H9 (cell line): ENCODE measurements around the gene ANKMY1. TPM values are rescaled to one million over a fixed set of nuclear protein-coding genes. Genes with fewer than 3 reads are reported as not detected.

Source experiments
- DNase-seq: peaks from one replicate; pipeline ENCODE4 v3.0.0-alpha.2; 2017
- H2AFZ ChIP-seq: one replicate; pipeline ENCODE4 v1.6.1; 2013; ENCODE audit warnings: mild to moderate bottlenecking, low read length, control low read depth, moderate library complexity
- H2AK5ac ChIP-seq: 2 replicates; pipeline ENCODE4 v1.6.1; 2013; ENCODE audit warnings: low read length, control low read depth, mixed read lengths; ENCODE audit not compliant: insufficient read length
- H2BK120ac ChIP-seq: one replicate; pipeline ENCODE4 v1.6.1; 2013; ENCODE audit warnings: low read depth, mild to moderate bottlenecking, low read length, control low read depth, inconsistent platforms; ENCODE audit not compliant: poor library complexity, severe bottlenecking
- H2BK12ac ChIP-seq: 2 replicates; pipeline ENCODE4 v1.6.1; 2013; ENCODE audit warnings: low read length, control low read depth, mixed read lengths, low read depth; ENCODE audit not compliant: insufficient read length
- H2BK15ac ChIP-seq: 2 replicates; pipeline ENCODE4 v1.6.1; 2013; ENCODE audit warnings: low read depth, low read length, control low read depth
- H2BK20ac ChIP-seq: one replicate; pipeline ENCODE4 v1.6.1; 2013; ENCODE audit warnings: low read depth, mild to moderate bottlenecking, low read length, control low read depth, inconsistent platforms; ENCODE audit not compliant: poor library complexity, severe bottlenecking
- H2BK5ac ChIP-seq: 2 replicates; pipeline ENCODE4 v1.6.1; 2013; ENCODE audit warnings: low read length, control low read depth, mixed read lengths; ENCODE audit not compliant: insufficient read length
- H3K14ac ChIP-seq: 2 replicates; pipeline ENCODE4 v1.6.1; 2013; ENCODE audit warnings: low read length, control low read depth; ENCODE audit not compliant: insufficient read depth
- H3K18ac ChIP-seq: 2 replicates; pipeline ENCODE4 v1.6.1; 2013; ENCODE audit warnings: low read depth, mild to moderate bottlenecking, mixed read lengths, low read length, control low read depth; ENCODE audit not compliant: insufficient read length
- H3K23ac ChIP-seq: 2 replicates; pipeline ENCODE4 v1.6.1; 2013; ENCODE audit warnings: low read length, control low read depth, mixed read lengths, low read depth; ENCODE audit not compliant: insufficient read length
- H3K23me2 ChIP-seq: 2 replicates; pipeline ENCODE4 v1.6.1; 2013; ENCODE audit warnings: low read depth, mild to moderate bottlenecking, mixed read lengths, low read length, control low read depth; ENCODE audit not compliant: insufficient read length, poor library complexity, severe bottlenecking
- H3K27ac ChIP-seq: 2 replicates; pipeline ENCODE4 v1.5.1; 2013; ENCODE audit warnings: low read length, control low read depth, mixed read lengths, low read depth; ENCODE audit not compliant: insufficient read length
- H3K27me3 ChIP-seq: 2 replicates; pipeline ENCODE4 v1.6.1; 2013; ENCODE audit warnings: low read length, control low read depth, inconsistent platforms; ENCODE audit not compliant: insufficient read depth
- H3K4ac ChIP-seq: 2 replicates; pipeline ENCODE4 v1.6.1; 2013; ENCODE audit warnings: low read depth, mild to moderate bottlenecking, control low read depth, inconsistent platforms, low read length, moderate library complexity
- H3K4me1 ChIP-seq: 2 replicates; pipeline ENCODE4 v1.6.1; 2013; ENCODE audit warnings: low read length, control low read depth, inconsistent platforms; ENCODE audit not compliant: insufficient read depth
- H3K4me2 ChIP-seq: 2 replicates; pipeline ENCODE4 v1.6.1; 2013; ENCODE audit warnings: low read length, control low read depth, mixed read lengths; ENCODE audit not compliant: insufficient read length, insufficient read depth
- H3K56ac ChIP-seq: 2 replicates; pipeline ENCODE4 v1.6.1; 2013; ENCODE audit warnings: low read depth, mild to moderate bottlenecking, mixed read lengths, low read length, control low read depth; ENCODE audit not compliant: insufficient read length
- H3K79me1 ChIP-seq: 2 replicates; pipeline ENCODE4 v1.6.1; 2013; ENCODE audit warnings: low read depth, mild to moderate bottlenecking, moderate library complexity, low read length, control low read depth, inconsistent platforms; ENCODE audit not compliant: insufficient read depth, poor library complexity, severe bottlenecking
- H3K79me2 ChIP-seq: 2 replicates; pipeline ENCODE4 v1.6.1; 2013; ENCODE audit warnings: low read length, control low read depth, inconsistent platforms; ENCODE audit not compliant: insufficient read depth
- H3K9ac ChIP-seq: 2 replicates; pipeline ENCODE4 v1.6.1; 2013; ENCODE audit warnings: low read length, control low read depth, mixed read lengths; ENCODE audit not compliant: insufficient read length; ENCODE audit errors: extremely low read depth
- H3K9me3 ChIP-seq: one replicate; pipeline ENCODE4 v1.6.1; 2013; ENCODE audit warnings: low read depth, low read length, inconsistent platforms; ENCODE audit not compliant: control insufficient read depth
- H3T11ph ChIP-seq: one replicate; pipeline ENCODE4 v1.6.1; 2013; ENCODE audit warnings: mild to moderate bottlenecking, low read length, control low read depth, inconsistent platforms
- H4K20me1 ChIP-seq: one replicate; pipeline ENCODE4 v1.6.1; 2013; ENCODE audit not compliant: control insufficient read depth, insufficient read length, insufficient read depth
- H4K5ac ChIP-seq: 2 replicates; pipeline ENCODE4 v1.6.1; 2013; ENCODE audit warnings: low read depth, mild to moderate bottlenecking, mixed read lengths, low read length, control low read depth; ENCODE audit not compliant: insufficient read length
- H4K8ac ChIP-seq: replicated peaks from 2 replicates; pipeline ENCODE4 v1.6.1; 2013; ENCODE audit warnings: low read length, control low read depth, mixed read lengths, low read depth; ENCODE audit not compliant: insufficient read length
- H4K91ac ChIP-seq: 2 replicates; pipeline ENCODE4 v1.6.1; 2013; ENCODE audit warnings: low read depth, mild to moderate bottlenecking, moderate library complexity, mixed read lengths, low read length, control low read depth; ENCODE audit not compliant: insufficient read length
- H3K27ac Mint-ChIP-seq, 3 experiments: 2 replicates in 2 of 3; 3 replicates in 1 of 3; pipeline ENCODE4 v1.8.0; 2020 to 2021; ENCODE audit warnings: mixed read lengths in 3 of 3, mild to moderate bottlenecking in 1 of 3, moderate library complexity in 1 of 3
- H3K27me3 Mint-ChIP-seq: 2 replicates; pipeline ENCODE4 v1.8.0; 2021; ENCODE audit warnings: low read depth, mild to moderate bottlenecking, moderate library complexity, mixed read lengths
- H3K36me3 Mint-ChIP-seq, 3 experiments: 2 replicates in 2 of 3; 3 replicates in 1 of 3; pipeline ENCODE4 v1.8.0; 2020 to 2021; ENCODE audit warnings: low read depth in 3 of 3, mixed read lengths in 3 of 3; ENCODE audit not compliant: insufficient read depth in 1 of 3
- H3K4me1 Mint-ChIP-seq, 2 experiments: 2 replicates each; pipeline ENCODE4 v1.8.0; 2020; ENCODE audit warnings: mixed read lengths in 2 of 2
- H3K4me3 Mint-ChIP-seq, 2 experiments: 2 replicates in 1 of 2; 3 replicates in 1 of 2; pipeline ENCODE4 v1.8.0; 2020 to 2021; ENCODE audit warnings: mild to moderate bottlenecking in 2 of 2, mixed read lengths in 2 of 2, moderate library complexity in 1 of 2
- H3K9me3 Mint-ChIP-seq, 2 experiments: 2 replicates in 1 of 2; 3 replicates in 1 of 2; pipeline ENCODE4 v1.8.0; 2020; ENCODE audit warnings: mild to moderate bottlenecking in 2 of 2, mixed read lengths in 2 of 2, moderate library complexity in 1 of 2
- CTCF ChIP-seq: fragments of 200-600 bp; sonication (generic); conservative IDR thresholded peaks from 3 replicates; pipeline ENCODE4 v1.8.0; 2021; ENCODE audit warnings: antibody characterized with exemption, mild to moderate bottlenecking
- WGBS: extraction: QIAGEN DNeasy Blood & Tissue Kit; methylation state at CpG from one replicate; pipeline ENCODE4 v1.1.7; 2013; ENCODE audit warnings: missing lambda C conversion rate, low lambda C conversion rate, mixed read lengths; ENCODE audit not compliant: insufficient read length; ENCODE audit errors: extremely low coverage; 5-methylcytosine and 5-hydroxymethylcytosine counted together
- total RNA-seq: library from RNA; stranded (reverse); gene quantifications from 2 replicates; pipeline ENCODE4 v1.2.1, GENCODE V29; 2021

Gene ANKMY1
- total RNA-seq, 1 experiment from 2014 or later, result 13.7 TPM

- Histone ChIP-seq H3K56ac (no peak overlapping the region), H2BK20ac (no peak overlapping the region), H2AK5ac (no peak overlapping the region), H3K4me2 (no peak overlapping the region), H3K9ac (no peak overlapping the region), H3K14ac (no peak overlapping the region; the same call in 1 of the 2 replicates), H3K79me1 (no peaks in the 10 kb centered on the region), H4K20me1 (no peaks in the 10 kb centered on the region), H2AFZ (no peak overlapping the region), H2BK15ac (no peak overlapping the region), H3K18ac (no peak overlapping the region), H3T11ph (no peak overlapping the region), H3K4me1 (no peaks in the 10 kb centered on the region), H3K9me3 (no peaks in the 10 kb centered on the region), H3K4ac (no peak overlapping the region), H3K79me2 (no peaks in the 10 kb centered on the region), H2BK5ac (no peak overlapping the region), H2BK120ac (no peak overlapping the region), H2BK12ac (no peak overlapping the region), H3K27ac (no peak overlapping the region), H4K91ac (no peak overlapping the region), H4K5ac (no peak overlapping the region), H3K23me2 (no peaks in the 10 kb centered on the region), H4K8ac (no peak overlapping the region), H3K27me3 (no peaks in the 10 kb centered on the region), H3K23ac (no peak overlapping the region)
- Mint-ChIP-seq H3K4me1 (no peaks in the 10 kb centered on the region), H3K27me3 (no peaks in the 10 kb centered on the region; the same call in 1 of the 2 replicates), H3K4me3 (no peak overlapping the region; a peak in 1 of 5 replicates), H3K36me3 (no peaks in the 10 kb centered on the region), H3K9me3 (no peaks in the 10 kb centered on the region), H3K27ac (peak overlapping the region in 1 of 3 experiments; percentile 74; a peak in 2 of 7 replicates)
- WGBS, result no CpG with 5 or more reads among the region's 5 CpGs
- peak; percentile 13 for DNase-seq
- no peak for TF ChIP-seq CTCF
Observed at GRCh38 chr2:240502059-240502429, 55.7 kb downstream of the ANKMY1 start.
